Neuronal stem cell (in vitro differentiated cells): ENCODE data around the gene TPK1.

Source experiments
- DNase-seq: peaks from one replicate; pipeline ENCODE4 v3.0.0-alpha.2; 2013; ENCODE audit warnings: low spot score
- H2AFZ ChIP-seq: one replicate; pipeline ENCODE4 v1.6.1; 2013; ENCODE audit warnings: mild to moderate bottlenecking, low read length, inconsistent platforms
- H2AK5ac ChIP-seq: 2 replicates; pipeline ENCODE4 v1.6.1; 2013; ENCODE audit warnings: low read depth, mild to moderate bottlenecking, inconsistent platforms, low read length, moderate library complexity, mixed read lengths
- H2BK120ac ChIP-seq: 2 replicates; pipeline ENCODE4 v1.6.1; 2013; ENCODE audit warnings: low read depth, mild to moderate bottlenecking, inconsistent platforms, low read length, moderate library complexity, mixed read lengths
- H2BK12ac ChIP-seq: one replicate; pipeline ENCODE4 v1.6.1; 2013; ENCODE audit warnings: low read length, inconsistent platforms
- H2BK15ac ChIP-seq: 2 replicates; pipeline ENCODE4 v1.6.1; 2013; ENCODE audit warnings: mild to moderate bottlenecking, low read length, inconsistent platforms, mixed read lengths
- H2BK5ac ChIP-seq: one replicate; pipeline ENCODE4 v1.6.1; 2013; ENCODE audit warnings: inconsistent platforms, mild to moderate bottlenecking, low read length, moderate library complexity
- H3K14ac ChIP-seq: one replicate; pipeline ENCODE4 v1.6.1; 2013; ENCODE audit warnings: low read length, inconsistent platforms
- H3K18ac ChIP-seq: 2 replicates; pipeline ENCODE4 v1.6.1; 2013; ENCODE audit warnings: low read length, inconsistent platforms
- H3K23ac ChIP-seq: 2 replicates; pipeline ENCODE4 v1.6.1; 2013; ENCODE audit warnings: low read depth, mild to moderate bottlenecking, mixed read lengths, low read length, inconsistent platforms; ENCODE audit not compliant: poor library complexity
- H3K27ac ChIP-seq: replicated peaks from 3 replicates; pipeline ENCODE4 v1.5.1; 2013; ENCODE audit warnings: low read length, inconsistent platforms
- H3K27me3 ChIP-seq, 3 experiments: 2 replicates each; pipeline ENCODE4 v1.6.1; 2013; ENCODE audit warnings: low read length in 3 of 3, mild to moderate bottlenecking in 2 of 3, inconsistent platforms in 1 of 3, low read depth in 1 of 3, mixed read lengths in 1 of 3, moderate library complexity in 1 of 3; ENCODE audit not compliant: control insufficient read depth in 3 of 3, insufficient read depth in 3 of 3
- H3K36me3 ChIP-seq, 2 donors: replicated peaks in 1 of 2; 2 replicates each; pipeline ENCODE4 v1.6.1; 2013; ENCODE audit warnings: low read length in 2 of 2; ENCODE audit not compliant: control insufficient read depth in 2 of 2, insufficient read depth in 2 of 2
- H3K4ac ChIP-seq: 2 replicates; pipeline ENCODE4 v1.6.1; 2013; ENCODE audit warnings: inconsistent platforms, mild to moderate bottlenecking, low read length, moderate library complexity
- H3K4me1 ChIP-seq, 2 donors: 1 replicate in 1 of 2; 2 replicates in 1 of 2; pipeline ENCODE4 v1.6.1; 2013; ENCODE audit warnings: low read length in 2 of 2, low read depth in 1 of 2; ENCODE audit not compliant: control insufficient read depth in 2 of 2, insufficient read depth in 1 of 2
- H3K4me2 ChIP-seq: one replicate; pipeline ENCODE4 v1.6.1; 2013; ENCODE audit warnings: mild to moderate bottlenecking, low read length, inconsistent platforms; ENCODE audit not compliant: insufficient read depth, poor library complexity, severe bottlenecking
- H3K4me3 ChIP-seq, 2 donors: 2 replicates each; pipeline ENCODE4 v1.5.1; 2013; ENCODE audit warnings: low read length in 2 of 2, mild to moderate bottlenecking in 2 of 2, inconsistent platforms in 1 of 2, moderate library complexity in 1 of 2
- H3K79me1 ChIP-seq: one replicate; pipeline ENCODE4 v1.6.1; 2013; ENCODE audit warnings: low read depth, mild to moderate bottlenecking, inconsistent platforms, low read length, moderate library complexity
- H3K9ac ChIP-seq: one replicate; pipeline ENCODE4 v1.6.1; 2013; ENCODE audit warnings: mild to moderate bottlenecking, low read depth, low read length, inconsistent platforms; ENCODE audit not compliant: poor library complexity
- H3K9me3 ChIP-seq, 2 donors: replicated peaks in 1 of 2; 2 replicates each; pipeline versions ENCODE3 to v1.6.1; 2013; ENCODE audit warnings: low read length in 2 of 2, mild to moderate bottlenecking in 2 of 2, inconsistent platforms in 1 of 2, low read depth in 1 of 2, mixed read lengths in 1 of 2, moderate library complexity in 1 of 2; ENCODE audit not compliant: control insufficient read depth in 2 of 2, insufficient read depth in 1 of 2
- H4K8ac ChIP-seq: one replicate; pipeline ENCODE4 v1.6.1; 2013; ENCODE audit warnings: low read depth, mild to moderate bottlenecking, inconsistent platforms, low read length, moderate library complexity
- H4K91ac ChIP-seq: one replicate; pipeline ENCODE4 v1.6.1; 2013; ENCODE audit warnings: low read length, low read depth, mild to moderate bottlenecking, inconsistent platforms; ENCODE audit not compliant: poor library complexity
- WGBS, 2 donors: extraction: QIAGEN DNeasy Blood & Tissue Kit; methylation state at CpG; one replicate each; pipeline ENCODE4 v1.1.7; 2013; ENCODE audit warnings: missing lambda C conversion rate in 2 of 2, mixed read lengths in 1 of 2; ENCODE audit not compliant: insufficient read length in 2 of 2, insufficient replicate concordance in 1 of 2; ENCODE audit errors: extremely low coverage in 2 of 2; 5-methylcytosine and 5-hydroxymethylcytosine counted together

Gene TPK1

DNA sequence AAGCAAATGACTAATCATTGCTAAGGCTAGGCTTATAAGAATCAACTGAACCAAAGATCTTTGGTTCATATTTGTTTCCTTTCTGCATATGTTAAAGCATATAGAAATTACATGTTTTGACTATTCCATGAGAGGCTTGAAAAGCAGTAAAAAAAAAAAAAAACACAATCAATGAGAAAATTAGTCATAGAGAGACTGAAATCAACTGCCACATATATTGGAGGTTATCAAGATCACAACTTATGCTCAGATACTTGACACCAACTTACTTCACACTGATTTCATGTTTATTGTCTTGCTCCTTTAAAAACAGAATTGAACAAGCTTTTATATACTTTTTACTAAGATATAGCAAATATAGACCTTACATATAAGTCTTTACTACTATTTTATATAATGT is 161.3 kb downstream of the TPK1 start:
- no peaks in the 10 kb centered on the region for H3K36me3 ChIP-seq
- no peak overlapping the region for H2BK15ac ChIP-seq
- H3K14ac ChIP-seq, result no peak overlapping the region
- H2BK5ac ChIP-seq, result no peak overlapping the region
- no peak overlapping the region for H2AFZ ChIP-seq
- no peak overlapping the region for H3K23ac ChIP-seq
- H2AK5ac ChIP-seq, result no peak overlapping the region
- no peak for DNase-seq
- H3K4me2 ChIP-seq, result no peak overlapping the region
- no peak overlapping the region for H3K9ac ChIP-seq
- no peak overlapping the region for H3K4me3 ChIP-seq
- no peaks in the 10 kb centered on the region for H3K27me3 ChIP-seq
- no peaks in the 10 kb centered on the region for H3K79me1 ChIP-seq
- no peak overlapping the region for H2BK120ac ChIP-seq
- H3K27ac ChIP-seq, result no peak overlapping the region
- no peak overlapping the region for H4K91ac ChIP-seq
- no peak overlapping the region for H3K4ac ChIP-seq
- no peak overlapping the region for H4K8ac ChIP-seq
- peaks cover 0 to 4% of the 10 kb centered on the region in 2 donors for H3K4me1 ChIP-seq
- no peaks in the 10 kb centered on the region for H3K9me3 ChIP-seq
- H2BK12ac ChIP-seq, result no peak overlapping the region
- no peak overlapping the region for H3K18ac ChIP-seq

DNA sequence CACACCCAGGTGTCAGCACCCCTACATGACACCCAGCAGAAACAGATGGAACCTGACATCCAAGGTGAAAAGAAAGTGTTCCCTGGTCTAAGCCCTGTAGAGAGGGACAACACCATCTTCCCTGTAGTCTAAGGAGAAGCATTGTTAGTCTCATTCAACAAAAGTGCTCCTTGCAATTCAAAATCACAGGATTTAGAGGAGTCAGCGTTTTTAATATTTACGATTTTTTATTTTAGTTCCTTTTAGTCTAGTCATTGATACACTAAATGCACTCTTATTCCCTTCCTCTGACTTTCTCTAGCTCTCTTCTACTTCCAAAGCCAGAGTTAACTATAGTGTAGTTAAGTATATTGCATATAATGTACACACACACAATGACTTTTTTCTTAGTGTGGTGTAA is 163.0 kb downstream of the TPK1 start:
- Histone ChIP-seq H2BK12ac (no peak overlapping the region), H3K14ac (no peak overlapping the region), H3K4me2 (no peak overlapping the region), H3K27me3 (no peaks in the 10 kb centered on the region), H2AK5ac (no peak overlapping the region), H3K9ac (no peak overlapping the region), H3K4me1 (peaks cover 0 to 4% of the 10 kb centered on the region in 2 donors), H2BK5ac (no peak overlapping the region), H3K4ac (no peak overlapping the region), H2BK15ac (no peak overlapping the region), H3K79me1 (no peaks in the 10 kb centered on the region), H2BK120ac (no peak overlapping the region), H3K9me3 (no peaks in the 10 kb centered on the region), H4K91ac (no peak overlapping the region), H3K23ac (no peak overlapping the region), H3K36me3 (no peaks in the 10 kb centered on the region), H3K27ac (no peak overlapping the region), H3K4me3 (no peak overlapping the region), H3K18ac (no peak overlapping the region), H4K8ac (no peak overlapping the region), H2AFZ (no peak overlapping the region)
- no peak for DNase-seq
- WGBS, 2 donors, result no CpG with 5 or more reads among the region's 2 CpGs

DNA sequence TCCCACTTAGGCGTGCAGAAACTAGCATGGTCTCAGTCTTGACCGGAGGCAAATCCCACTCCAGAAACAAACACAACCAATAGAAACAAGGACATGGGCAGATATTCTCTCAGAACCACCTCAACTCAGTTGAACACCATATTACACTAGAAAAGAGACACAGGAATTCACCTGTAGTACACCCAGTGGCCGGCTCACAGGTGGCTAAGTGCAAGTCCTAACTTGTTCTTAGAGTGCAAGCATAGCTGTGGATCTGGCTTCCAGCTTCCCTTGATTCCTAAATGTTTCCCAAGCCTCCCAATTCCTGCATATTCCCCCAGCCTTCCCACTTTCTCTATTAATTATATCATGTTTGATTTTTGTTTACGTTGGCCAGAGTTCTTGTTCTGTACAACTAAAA is 164.4 kb downstream of the TPK1 start:
- Histone ChIP-seq H3K27me3 (no peaks in the 10 kb centered on the region), H2BK15ac (no peak overlapping the region), H3K23ac (no peak overlapping the region), H2AK5ac (no peak overlapping the region), H3K9me3 (no peaks in the 10 kb centered on the region), H3K27ac (no peak overlapping the region), H2AFZ (no peak overlapping the region), H4K8ac (no peak overlapping the region), H2BK5ac (no peak overlapping the region), H3K4me1 (no peaks in the 10 kb centered on the region), H3K18ac (no peak overlapping the region), H4K91ac (no peak overlapping the region), H3K4ac (no peak overlapping the region), H2BK12ac (no peak overlapping the region), H3K4me3 (no peak overlapping the region), H3K4me2 (no peak overlapping the region), H3K79me1 (no peaks in the 10 kb centered on the region), H2BK120ac (no peak overlapping the region), H3K9ac (no peak overlapping the region), H3K36me3 (no peaks in the 10 kb centered on the region), H3K14ac (no peak overlapping the region)
- WGBS, 2 donors, result no CpG with 5 or more reads among the region's 4 CpGs
- DNase-seq, result no peak

DNA sequence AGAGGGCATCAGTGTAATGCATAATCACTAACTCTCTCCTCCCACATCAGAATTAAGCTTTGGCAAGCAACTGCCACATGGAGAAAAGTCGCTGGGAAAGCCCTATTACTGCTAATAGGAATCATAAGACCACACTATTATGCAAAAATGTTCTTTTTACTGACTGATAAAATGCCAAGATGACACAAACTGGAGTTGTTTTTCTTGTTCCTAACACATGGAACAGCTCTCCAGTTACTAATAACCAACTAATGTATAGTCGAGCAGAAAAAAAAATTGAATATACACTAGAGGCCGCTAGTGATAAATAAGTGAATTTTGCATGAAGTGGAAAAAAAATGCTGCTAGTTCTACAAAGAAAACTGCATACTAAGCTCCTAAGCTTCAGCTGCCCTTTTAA is 165.6 kb downstream of the TPK1 start:
- no peaks in the 10 kb centered on the region for H3K36me3 ChIP-seq
- no peaks in the 10 kb centered on the region for H3K79me1 ChIP-seq
- H3K4ac ChIP-seq, result no peak overlapping the region
- WGBS, 2 donors, result no CpG with 5 or more reads among the region's 3 CpGs
- H3K9me3 ChIP-seq, result no peaks in the 10 kb centered on the region
- no peak overlapping the region for H3K9ac ChIP-seq
- DNase-seq, result no peak
- H2BK12ac ChIP-seq, result no peak overlapping the region
- H2BK120ac ChIP-seq, result no peak overlapping the region
- no peak overlapping the region for H2AFZ ChIP-seq
- no peaks in the 10 kb centered on the region for H3K27me3 ChIP-seq
- H3K4me1 ChIP-seq, result no peaks in the 10 kb centered on the region
- no peak overlapping the region for H3K23ac ChIP-seq
- H2AK5ac ChIP-seq, result no peak overlapping the region
- no peak overlapping the region for H3K27ac ChIP-seq
- no peak overlapping the region for H2BK5ac ChIP-seq
- H4K8ac ChIP-seq, result no peak overlapping the region
- no peak overlapping the region for H4K91ac ChIP-seq
- H3K4me3 ChIP-seq, result no peak overlapping the region
- no peak overlapping the region for H3K4me2 ChIP-seq
- no peak overlapping the region for H3K14ac ChIP-seq
- H3K18ac ChIP-seq, result no peak overlapping the region
- H2BK15ac ChIP-seq, result no peak overlapping the region
